Right lobe of liver (tissue), 4 donors: Measurements from ENCODE around the gene MYH9.

Source experiments
- POLR2A ChIP-seq: fragments of 450-650 bp; IDR thresholded peaks from one replicate; pipeline ENCODE4 v1.6.1; 2017; ENCODE audit warnings: antibody characterized with exemption, mild to moderate bottlenecking
- TF ChIP-seq, protein P1 (sequence below), 4 donors: fragments of 200-600 bp in 3 of 4; fragments of 450-650 bp in 1 of 4; IDR thresholded peaks; one replicate each; pipeline versions ENCODE4 v1.5.1 to v1.8.0; 2016 to 2022; ENCODE audit warnings: antibody characterized with exemption in 4 of 4, mild to moderate bottlenecking in 2 of 4
- donor health status: DM: no; HTN: no; CAD: no.
- donor health status: DM: no; HTN: no; CAD: no.
- donor health status: DM: no; HTN: yes; CAD: no.

- TF ChIP-seq POLR2A: no peak
- TF ChIP-seq, protein P1, sequence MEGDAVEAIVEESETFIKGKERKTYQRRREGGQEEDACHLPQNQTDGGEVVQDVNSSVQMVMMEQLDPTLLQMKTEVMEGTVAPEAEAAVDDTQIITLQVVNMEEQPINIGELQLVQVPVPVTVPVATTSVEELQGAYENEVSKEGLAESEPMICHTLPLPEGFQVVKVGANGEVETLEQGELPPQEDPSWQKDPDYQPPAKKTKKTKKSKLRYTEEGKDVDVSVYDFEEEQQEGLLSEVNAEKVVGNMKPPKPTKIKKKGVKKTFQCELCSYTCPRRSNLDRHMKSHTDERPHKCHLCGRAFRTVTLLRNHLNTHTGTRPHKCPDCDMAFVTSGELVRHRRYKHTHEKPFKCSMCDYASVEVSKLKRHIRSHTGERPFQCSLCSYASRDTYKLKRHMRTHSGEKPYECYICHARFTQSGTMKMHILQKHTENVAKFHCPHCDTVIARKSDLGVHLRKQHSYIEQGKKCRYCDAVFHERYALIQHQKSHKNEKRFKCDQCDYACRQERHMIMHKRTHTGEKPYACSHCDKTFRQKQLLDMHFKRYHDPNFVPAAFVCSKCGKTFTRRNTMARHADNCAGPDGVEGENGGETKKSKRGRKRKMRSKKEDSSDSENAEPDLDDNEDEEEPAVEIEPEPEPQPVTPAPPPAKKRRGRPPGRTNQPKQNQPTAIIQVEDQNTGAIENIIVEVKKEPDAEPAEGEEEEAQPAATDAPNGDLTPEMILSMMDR (IDR thresholded peaks at IDR 0.05): no peak
Measured at GRCh38 chr22:36329254-36330078, 58.3 kb downstream of the MYH9 start.
